Ishikawa (cell line): ENCODE results near the gene ATP2A3.

Source experiments
- CEBPB ChIP-seq: IDR thresholded peaks from 2 replicates; pipeline ENCODE4 v1.6.1; 2012
- CREB1 ChIP-seq: IDR thresholded peaks from 2 replicates; pipeline ENCODE4 v1.6.1; 2012; ENCODE audit warnings: low read depth
- EGR1 ChIP-seq: IDR thresholded peaks from 2 replicates; pipeline ENCODE4 v1.6.1; 2012
- EP300 ChIP-seq: IDR thresholded peaks from 2 replicates; pipeline ENCODE4 v1.6.1; 2012; ENCODE audit warnings: borderline replicate concordance
- FOXM1 ChIP-seq: IDR thresholded peaks from 2 replicates; pipeline ENCODE4 v1.6.1; 2012; ENCODE audit warnings: low read depth, borderline replicate concordance
- NFIC ChIP-seq: IDR thresholded peaks from 2 replicates; pipeline ENCODE4 v1.6.1; 2012
- RAD21 ChIP-seq: IDR thresholded peaks from 2 replicates; pipeline ENCODE4 v1.6.1; 2012; ENCODE audit warnings: low read depth
- TAF1 ChIP-seq: IDR thresholded peaks from 2 replicates; pipeline ENCODE4 v1.6.1; 2012; ENCODE audit warnings: low read depth, mild to moderate bottlenecking
- TCF12 ChIP-seq: IDR thresholded peaks from 2 replicates; pipeline ENCODE4 v1.6.1; 2012; ENCODE audit warnings: low read depth
- TEAD4 ChIP-seq: IDR thresholded peaks from 2 replicates; pipeline ENCODE4 v1.6.1; 2012
- YY1 ChIP-seq: IDR thresholded peaks from 2 replicates; pipeline ENCODE4 v1.6.1; 2012; ENCODE audit warnings: low read depth
- ZBTB7A ChIP-seq: IDR thresholded peaks from 2 replicates; pipeline ENCODE4 v1.6.1; 2012; ENCODE audit warnings: low read depth
- TF ChIP-seq, protein P1 (sequence below): IDR thresholded peaks from 2 replicates; pipeline ENCODE4 v1.6.1; 2012
- TF ChIP-seq, protein P2 (sequence below): IDR thresholded peaks from 2 replicates; pipeline ENCODE4 v1.6.1; 2012
- TF ChIP-seq, protein P3 (sequence below): IDR thresholded peaks from 2 replicates; pipeline ENCODE4 v1.6.1; 2012; ENCODE audit warnings: low read depth, mild to moderate bottlenecking

Gene ATP2A3

DNA sequence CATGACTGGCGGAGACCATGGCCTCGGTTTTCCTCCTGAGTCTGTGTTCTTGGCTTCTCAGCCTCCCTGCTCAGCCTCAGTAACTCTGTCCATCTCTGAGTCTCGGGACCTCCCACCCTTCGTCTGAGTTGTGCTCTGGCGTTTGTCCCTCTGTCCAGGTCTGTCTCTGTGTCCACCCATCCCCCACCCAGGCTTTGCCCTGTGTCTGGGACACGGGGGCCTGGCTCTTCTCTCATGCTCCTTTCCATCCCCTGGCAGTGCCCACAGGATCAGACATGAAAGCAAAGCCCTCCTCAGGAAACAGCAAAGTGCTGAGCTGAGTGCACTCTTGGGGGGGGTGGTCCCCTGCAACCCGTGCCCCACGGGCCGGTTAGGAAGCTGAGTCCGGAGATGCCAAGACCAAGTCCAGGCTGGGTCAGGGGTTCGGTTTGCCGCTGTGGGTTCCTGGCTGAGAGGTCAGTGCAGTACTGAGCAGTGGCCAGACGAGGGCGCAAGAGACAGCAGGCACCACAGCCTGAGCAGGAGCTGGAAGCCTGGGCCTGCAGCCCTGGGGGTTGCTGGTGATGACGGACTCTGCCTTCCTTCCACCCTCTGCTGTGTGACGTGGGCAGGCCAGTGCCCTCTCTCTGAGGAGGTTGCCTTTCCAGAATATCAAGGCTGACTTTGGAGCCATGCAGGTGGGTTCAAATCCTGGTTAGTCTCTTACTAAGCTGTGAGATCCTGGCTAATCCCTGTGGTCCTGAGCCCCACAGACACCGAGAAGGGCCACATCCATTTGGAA, 50.5 kb downstream of the ATP2A3 start:
- peak; percentile 94 for TF ChIP-seq RAD21
- TF ChIP-seq, protein P1, sequence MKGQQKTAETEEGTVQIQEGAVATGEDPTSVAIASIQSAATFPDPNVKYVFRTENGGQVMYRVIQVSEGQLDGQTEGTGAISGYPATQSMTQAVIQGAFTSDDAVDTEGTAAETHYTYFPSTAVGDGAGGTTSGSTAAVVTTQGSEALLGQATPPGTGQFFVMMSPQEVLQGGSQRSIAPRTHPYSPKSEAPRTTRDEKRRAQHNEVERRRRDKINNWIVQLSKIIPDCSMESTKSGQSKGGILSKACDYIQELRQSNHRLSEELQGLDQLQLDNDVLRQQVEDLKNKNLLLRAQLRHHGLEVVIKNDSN = no peak
- TF ChIP-seq TCF12 = no peak

DNA sequence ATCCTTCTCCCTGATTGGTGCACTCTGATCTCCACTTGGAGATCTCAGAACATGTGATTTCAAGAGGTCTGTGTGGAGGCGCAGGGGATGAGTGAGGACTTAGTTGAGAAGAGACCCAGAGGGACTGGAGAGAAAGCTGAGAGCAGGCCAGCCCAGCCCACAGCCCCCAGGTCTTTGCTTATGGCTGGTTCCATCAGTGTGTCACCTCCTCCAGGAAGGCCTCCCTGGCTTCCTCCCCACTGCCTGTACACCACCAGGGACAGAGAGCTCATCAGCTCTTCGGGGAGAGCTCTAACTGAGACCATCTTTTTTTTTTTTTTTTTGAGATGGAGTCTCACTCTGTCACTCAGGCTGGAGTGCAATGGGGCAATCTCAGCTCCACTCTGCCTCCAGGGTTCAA, 51.4 kb downstream of the ATP2A3 start:
- TF ChIP-seq FOXM1 (no peak), ZBTB7A (no peak), TEAD4 (no peak), NFIC (no peak), EGR1 (no peak), EP300 (no peak)

DNA sequence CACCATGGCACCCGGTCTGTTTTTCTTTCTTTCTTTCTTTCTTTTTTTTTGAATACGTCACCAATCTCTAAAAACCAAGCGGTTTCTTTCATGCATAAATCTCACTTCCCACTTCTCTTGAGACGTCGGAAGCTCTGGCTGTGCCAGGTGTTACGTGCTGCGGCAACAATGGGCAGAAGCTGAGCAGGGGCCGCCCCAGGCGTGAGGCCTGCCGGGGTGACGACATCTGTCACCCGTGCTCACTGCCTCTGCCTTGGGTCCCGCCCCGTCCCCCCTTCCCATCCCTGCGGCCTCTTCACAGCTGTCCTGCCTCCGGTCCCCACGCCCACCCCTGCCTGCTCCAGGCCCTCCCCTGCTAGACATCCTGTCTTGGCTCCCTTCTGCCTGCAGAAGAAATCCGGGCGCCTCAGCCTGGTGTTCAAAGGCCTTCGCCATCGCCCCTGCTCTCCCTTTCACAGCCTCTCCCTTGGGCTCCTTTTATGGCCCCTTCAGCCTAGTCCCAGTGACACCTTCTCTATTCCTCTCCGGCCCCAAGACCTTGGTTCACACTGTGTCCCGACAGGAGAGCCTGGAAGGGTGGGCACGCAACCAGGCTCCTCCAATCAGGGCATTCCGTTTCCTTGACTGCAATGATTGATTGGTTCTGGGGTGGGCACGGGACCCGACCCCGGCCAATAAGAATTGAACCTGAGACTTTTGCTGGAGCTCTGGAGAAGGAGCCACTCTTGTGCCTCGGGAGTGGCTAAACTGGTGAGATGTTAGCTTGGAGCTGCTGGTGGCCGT, 52.8 kb downstream of the ATP2A3 start:
- TF ChIP-seq, protein P2, sequence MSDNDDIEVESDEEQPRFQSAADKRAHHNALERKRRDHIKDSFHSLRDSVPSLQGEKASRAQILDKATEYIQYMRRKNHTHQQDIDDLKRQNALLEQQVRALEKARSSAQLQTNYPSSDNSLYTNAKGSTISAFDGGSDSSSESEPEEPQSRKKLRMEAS = no peak

DNA sequence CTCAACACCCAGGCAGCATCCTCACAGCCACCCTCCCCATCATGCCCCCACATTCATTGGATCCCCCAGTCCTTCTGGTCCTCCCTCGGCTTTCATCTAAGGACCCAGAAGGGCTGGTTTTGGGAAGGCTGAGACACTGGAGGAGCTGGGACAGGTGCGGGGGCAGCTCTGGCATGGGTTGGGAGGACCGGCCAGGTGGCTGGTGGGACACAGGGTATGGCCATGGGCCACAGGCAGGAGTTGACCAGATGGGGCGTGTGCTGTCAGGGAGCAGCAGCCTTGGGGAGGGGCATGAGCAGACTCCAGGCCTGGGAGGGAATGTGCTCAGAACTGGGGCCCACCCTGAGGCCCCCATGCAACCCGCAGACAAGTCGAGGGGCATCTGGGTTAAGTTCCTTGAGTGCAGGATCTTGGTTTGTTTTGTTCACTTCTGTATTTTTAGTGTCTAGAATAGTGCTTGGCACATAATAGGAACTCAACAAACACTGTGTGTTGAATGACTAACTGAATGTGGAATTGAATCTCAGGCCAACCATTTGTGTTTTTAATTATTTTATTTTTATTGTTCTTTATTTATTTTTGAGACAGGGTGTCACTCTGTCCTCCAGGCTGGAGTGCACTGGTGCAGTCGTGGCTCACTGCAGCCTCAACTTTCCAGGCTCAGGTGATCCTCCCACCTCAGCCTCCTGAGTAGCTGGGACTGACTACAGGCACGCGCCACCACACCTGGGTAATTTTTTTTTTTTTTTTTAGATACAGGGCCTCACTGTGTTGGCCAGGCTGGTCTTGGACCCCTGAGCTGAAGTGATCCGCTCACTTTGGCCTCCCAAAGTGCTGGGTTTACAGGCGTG, 53.6 kb downstream of the ATP2A3 start:
- TF ChIP-seq TEAD4 (no peak), EP300 (no peak), ZBTB7A (no peak), NFIC (no peak), YY1 (no peak), CREB1 (no peak), CEBPB (no peak), TAF1 (no peak), RAD21 (no peak), FOXM1 (no peak), TCF12 (no peak), EGR1 (no peak)
- TF ChIP-seq, protein P1 = no peak
- TF ChIP-seq, protein P3, sequence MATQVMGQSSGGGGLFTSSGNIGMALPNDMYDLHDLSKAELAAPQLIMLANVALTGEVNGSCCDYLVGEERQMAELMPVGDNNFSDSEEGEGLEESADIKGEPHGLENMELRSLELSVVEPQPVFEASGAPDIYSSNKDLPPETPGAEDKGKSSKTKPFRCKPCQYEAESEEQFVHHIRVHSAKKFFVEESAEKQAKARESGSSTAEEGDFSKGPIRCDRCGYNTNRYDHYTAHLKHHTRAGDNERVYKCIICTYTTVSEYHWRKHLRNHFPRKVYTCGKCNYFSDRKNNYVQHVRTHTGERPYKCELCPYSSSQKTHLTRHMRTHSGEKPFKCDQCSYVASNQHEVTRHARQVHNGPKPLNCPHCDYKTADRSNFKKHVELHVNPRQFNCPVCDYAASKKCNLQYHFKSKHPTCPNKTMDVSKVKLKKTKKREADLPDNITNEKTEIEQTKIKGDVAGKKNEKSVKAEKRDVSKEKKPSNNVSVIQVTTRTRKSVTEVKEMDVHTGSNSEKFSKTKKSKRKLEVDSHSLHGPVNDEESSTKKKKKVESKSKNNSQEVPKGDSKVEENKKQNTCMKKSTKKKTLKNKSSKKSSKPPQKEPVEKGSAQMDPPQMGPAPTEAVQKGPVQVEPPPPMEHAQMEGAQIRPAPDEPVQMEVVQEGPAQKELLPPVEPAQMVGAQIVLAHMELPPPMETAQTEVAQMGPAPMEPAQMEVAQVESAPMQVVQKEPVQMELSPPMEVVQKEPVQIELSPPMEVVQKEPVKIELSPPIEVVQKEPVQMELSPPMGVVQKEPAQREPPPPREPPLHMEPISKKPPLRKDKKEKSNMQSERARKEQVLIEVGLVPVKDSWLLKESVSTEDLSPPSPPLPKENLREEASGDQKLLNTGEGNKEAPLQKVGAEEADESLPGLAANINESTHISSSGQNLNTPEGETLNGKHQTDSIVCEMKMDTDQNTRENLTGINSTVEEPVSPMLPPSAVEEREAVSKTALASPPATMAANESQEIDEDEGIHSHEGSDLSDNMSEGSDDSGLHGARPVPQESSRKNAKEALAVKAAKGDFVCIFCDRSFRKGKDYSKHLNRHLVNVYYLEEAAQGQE = no peak
- TF ChIP-seq, protein P2 = no peak

DNA sequence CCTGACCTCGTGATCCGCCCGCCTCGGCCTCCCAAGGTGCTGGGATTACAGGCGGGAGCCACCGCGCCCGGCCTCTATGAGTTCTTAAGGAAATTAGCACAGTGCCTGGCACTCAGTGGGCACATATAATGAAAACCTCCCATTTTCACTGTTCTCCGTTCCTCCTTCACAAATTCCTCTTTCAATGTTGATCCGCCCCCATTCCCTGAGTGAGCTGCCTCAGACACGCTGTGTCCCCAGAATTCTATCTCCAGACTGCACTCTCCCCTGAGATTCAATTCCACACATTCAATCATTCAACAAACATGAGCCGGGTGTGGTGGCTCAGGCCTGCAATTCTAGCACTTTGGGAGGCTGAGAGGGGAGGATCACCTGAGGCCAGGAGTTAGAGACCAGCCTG, 55.0 kb downstream of the ATP2A3 start:
- TF ChIP-seq EP300 = no peak

DNA sequence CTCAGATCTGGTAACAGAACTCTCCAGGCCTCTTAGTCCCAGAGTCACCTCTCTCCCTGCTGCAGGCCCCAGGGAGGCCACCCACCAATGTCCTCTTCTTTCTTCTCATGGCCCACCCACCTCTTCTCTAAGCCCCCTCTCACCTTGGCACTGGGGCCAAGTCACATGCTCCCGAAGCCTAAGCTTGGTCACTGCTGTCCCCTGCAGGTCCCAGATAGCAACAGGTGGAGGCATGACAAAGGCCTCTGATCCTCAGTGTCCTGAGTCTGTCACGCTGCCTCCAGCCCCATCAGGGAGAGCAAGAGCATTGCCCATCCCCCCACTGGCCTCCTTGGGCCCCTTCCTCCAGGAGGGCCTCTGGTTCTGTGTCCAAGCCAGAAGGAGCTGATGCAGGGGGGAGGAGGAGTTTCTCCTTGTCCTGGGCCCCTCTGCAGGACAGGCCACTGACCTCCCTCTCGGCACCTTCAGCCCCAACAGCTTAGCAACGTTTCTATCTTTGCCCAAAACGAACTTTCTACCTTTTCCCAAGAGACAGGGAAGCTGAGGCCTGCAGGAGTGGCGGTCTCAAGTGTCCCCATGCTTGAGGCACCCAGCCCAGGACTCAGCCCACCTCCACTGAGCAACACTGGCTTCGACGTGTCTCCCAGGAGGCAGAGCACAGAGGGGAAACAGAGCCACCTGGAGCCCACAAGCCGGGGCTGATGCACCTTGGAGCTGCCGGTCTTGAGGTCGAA, 56.6 kb downstream of the ATP2A3 start:
- TF ChIP-seq, protein P3 = no peak
- TF ChIP-seq CEBPB (no peak), NFIC (no peak), FOXM1 (no peak), CREB1 (no peak), TEAD4 (no peak), TAF1 (no peak), TCF12 (no peak), YY1 (no peak), RAD21 (peak; percentile 85), ZBTB7A (no peak), EGR1 (no peak)
- TF ChIP-seq, protein P1 = peak; percentile 62
- TF ChIP-seq, protein P2 = 0 out of 2 replicates have a peak, but pooled peaks have one; percentile 36
